GM19455 (cell line): ENCODE data around the gene DDX10.
"Not testable (repeated sequence)": the region's sequence is repeated elsewhere in the genome, so short reads cannot be mapped to it uniquely, and the experiment has no call there.

Experiments used
- ATAC-seq: cut with Tn5 transposase; IDR thresholded peaks from one replicate; pipeline ENCODE4 v1.9.1; 2021; ENCODE audit not compliant: unreplicated experiment

DDX10 gene

GRCh38 chr11:108654100-108654499, 10.8 kb upstream of the DDX10 start:
- ATAC-seq, result not testable (repeated sequence)

DNA sequence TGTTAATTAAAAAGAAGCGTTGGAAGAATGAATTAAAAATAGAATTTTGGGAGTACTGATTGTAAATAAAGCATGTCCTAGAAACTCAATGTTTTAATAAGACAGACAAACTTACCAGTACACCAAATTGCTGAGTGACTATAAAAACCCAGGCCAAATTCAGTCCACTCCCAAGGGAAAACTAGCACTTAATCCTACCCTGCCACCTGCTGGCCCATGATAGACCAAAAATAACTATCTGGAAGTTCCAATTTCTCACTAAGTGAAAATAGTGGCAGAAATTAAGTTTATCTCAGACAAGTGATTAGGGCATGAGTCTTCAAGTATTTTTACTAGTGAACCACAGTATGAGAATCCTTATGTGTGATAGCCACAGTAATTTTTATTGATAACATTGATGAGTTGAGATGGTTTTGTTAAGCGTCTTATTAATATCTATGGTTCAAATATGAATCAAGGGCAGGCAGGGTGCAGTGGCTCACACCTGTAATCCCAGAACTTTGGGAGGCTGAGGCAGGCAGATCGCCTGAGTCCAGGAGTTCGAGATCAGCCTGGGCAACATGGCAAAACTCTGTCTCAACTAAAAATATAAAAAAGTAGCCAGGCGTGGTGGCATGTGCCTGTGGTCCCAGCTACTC, 9.8 kb upstream of the DDX10 start:
- ATAC-seq, result no peak

DNA sequence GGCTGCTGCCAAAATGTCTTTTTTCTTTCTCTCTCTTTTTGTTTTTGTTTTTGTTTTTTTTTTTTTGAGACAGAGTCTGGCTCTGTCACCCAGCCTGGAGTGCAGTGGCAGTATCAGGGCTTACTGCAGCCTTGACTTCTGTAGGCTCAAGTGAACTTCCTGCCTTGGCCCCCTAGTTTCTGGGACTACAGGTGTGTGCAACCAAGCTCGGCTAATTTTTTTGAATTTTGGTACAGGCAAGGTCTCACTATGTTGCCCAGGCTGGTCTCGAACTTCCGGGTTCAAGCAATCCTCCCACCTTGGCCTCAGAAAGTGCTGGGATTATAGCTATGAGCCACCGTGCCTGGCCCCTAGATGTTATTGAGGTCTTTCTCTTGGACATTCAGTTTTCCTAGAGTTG, 2.2 kb upstream of the DDX10 start:
- ATAC-seq, result no peak

GRCh38 chr11:108663154-108663877, 1.6 kb upstream of the DDX10 start:
- ATAC-seq, result peak; percentile 40

GRCh38 chr11:108666373-108666772, 1.5 kb downstream of the DDX10 start:
- ATAC-seq, result no peak

DNA sequence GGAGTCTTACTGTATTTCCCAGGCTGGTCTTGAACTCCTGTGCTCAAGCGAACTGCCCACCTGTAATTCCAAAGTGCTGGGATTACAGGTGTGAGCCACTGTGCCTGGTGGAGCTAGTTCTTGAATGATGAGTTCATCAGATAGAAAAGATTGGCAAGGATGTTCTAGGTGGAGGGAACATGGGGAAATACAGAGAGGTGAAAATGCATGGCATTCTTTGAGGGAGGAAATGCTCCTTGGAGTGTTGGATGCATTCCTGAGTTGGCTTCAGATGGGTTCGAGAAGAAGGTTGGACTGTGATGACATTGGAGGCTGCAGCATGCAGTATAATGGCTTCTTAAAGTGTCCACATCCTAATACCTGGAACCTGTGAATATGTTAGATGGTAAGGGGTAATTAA, 4.4 kb downstream of the DDX10 start:
- ATAC-seq, result no peak

DNA sequence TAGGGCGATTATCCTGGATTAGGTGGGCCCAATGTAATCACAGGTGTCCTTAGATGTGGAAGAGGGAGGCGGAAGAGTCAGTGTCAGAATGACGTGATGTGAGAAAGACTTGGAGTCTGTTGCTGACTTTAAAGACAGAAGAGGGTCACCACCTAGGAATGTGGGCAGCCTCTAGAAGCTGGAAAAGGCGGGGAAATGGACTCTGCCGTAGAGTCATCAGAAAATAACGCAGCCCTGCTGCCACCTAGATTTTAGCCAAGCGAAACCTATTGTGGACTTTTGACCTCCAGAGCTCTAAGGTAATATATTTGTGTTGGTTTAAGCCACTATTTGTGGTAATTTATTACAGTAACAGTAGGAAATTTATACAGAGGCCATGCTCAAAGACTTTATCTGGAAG, 4.8 kb downstream of the DDX10 start:
- no peak for ATAC-seq

DNA sequence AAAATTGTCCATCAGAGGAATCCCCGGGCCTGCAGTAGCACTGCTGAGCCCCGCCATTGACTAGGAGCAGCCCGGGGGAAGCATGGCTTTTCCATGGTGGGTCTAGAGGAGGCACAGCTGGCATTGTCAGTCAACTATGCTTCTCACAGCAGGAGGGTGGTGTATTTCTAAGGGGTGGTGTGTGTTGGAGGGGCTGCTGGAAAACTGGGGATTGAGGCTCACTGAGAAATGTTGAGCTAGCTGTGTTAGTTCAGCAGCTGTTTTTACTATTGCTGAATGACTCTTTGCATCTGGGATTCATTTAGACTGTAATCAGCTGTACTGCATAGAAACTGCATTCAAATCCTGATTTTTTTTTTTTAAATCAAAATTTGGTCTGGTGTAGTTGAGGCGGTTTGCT, 5.6 kb downstream of the DDX10 start:
- no peak for ATAC-seq

DNA sequence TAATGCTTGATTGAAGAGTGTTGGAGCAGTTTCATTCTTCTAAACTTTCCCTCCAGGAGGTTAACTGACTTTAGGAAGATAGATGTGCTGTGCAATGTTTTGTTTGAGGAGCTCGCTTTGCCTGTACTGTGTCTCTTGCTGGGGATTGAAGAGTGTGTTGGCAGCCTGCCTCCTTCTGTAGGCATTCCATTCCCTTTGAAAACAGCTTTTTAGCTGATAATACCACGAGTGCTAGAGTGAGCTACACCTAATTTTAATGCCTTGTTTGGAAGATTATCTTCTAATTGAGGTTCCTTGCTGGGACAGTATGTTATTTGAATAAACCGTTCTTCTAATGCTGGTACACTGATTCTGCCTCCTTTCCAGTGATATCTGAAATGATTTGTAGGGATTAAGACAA, 7.2 kb downstream of the DDX10 start:
- ATAC-seq, result no peak

DNA sequence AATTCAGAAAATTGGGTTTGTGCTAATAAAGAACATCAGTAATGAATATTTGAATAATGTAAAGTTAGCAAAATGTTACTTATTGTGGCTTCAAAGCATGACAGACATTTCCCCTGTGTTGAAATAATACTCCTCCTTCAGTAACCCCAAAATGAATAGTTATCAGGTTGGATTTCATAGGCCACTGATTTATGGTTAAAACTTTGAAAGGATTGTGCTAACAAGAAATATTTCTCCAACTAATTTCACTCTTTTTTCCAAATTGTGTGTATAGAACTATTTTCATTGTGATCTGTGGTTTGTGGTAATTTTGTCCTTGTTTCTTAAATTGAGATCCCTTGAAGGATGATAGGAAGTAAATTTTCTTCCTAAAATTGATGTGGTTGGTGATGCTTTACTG, 7.9 kb downstream of the DDX10 start:
- no peak for ATAC-seq

- ATAC-seq, result no peak
Measured at GRCh38 chr11:108679045-108679444, 14.2 kb downstream of the DDX10 start.

DNA sequence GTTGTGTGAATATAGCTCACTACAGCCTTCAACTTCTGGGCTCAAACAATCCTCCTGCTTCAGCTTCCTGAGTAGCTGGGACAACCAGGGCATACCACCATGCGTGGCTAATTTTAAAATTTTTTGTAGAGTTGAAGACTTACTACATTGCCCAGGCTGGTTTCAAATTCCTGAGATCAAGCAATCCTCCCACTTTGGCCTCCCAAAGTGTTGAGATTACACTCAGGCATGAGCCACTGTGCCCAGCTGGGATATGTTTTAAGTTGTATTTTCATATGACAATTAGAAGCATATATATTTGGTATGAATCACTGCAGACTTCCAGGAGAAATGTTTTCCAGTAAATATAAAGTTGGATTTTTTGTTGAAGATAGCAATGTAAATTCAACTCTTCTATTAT, 15.4 kb downstream of the DDX10 start:
- no peak for ATAC-seq

GRCh38 chr11:108685419-108686130, 20.7 kb downstream of the DDX10 start:
- ATAC-seq, result no peak

- no peak for ATAC-seq
Measured at GRCh38 chr11:108693852-108694251, 29.0 kb downstream of the DDX10 start.

DNA sequence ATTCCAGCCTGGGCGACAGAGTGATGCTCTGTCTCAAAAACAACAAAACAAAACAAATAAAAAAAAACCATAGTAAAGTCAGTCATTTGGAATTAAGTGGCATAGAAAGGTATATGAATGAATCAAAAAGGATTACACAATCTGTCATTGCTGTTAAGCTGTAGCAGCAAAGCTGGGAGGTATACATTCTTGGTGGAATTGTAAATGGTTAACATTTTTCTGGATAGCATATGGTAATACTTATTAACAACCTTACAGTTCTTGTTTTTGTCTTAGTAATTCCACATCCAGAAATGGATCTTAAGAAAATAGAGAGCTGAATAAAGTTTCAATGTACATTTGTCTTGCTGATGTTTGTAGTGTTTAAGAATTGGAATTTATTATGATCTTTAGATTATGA, 30.0 kb downstream of the DDX10 start:
- no peak for ATAC-seq

DNA sequence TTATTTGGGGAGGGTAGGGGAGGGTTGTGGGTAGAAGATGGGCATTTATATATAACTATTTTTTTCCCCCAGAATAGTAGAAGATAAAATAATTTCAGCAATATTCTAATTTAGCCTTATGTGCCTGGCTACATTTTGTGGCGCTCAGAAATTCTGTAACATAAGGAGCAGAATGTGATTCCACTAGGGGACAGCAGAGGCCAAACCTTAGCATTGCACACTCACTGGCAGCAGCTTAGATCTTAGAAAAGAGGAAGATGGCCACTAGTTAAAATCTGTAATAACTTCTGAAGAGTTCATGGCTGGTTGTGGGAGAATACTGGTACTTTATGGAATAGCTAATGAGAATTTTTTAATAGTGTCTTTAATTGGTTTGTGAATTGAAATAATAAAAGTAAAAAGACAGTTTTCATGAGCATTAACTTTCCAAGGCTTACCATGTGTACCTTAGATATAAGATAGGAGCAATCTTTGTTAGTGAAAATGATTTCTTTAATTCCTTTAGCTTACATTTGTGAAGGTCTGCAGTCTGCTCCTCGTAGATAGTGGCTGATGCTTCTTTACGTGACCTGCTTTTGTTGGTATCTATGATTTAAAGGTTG, 33.1 kb downstream of the DDX10 start:
- ATAC-seq, result peak; percentile 86

DNA sequence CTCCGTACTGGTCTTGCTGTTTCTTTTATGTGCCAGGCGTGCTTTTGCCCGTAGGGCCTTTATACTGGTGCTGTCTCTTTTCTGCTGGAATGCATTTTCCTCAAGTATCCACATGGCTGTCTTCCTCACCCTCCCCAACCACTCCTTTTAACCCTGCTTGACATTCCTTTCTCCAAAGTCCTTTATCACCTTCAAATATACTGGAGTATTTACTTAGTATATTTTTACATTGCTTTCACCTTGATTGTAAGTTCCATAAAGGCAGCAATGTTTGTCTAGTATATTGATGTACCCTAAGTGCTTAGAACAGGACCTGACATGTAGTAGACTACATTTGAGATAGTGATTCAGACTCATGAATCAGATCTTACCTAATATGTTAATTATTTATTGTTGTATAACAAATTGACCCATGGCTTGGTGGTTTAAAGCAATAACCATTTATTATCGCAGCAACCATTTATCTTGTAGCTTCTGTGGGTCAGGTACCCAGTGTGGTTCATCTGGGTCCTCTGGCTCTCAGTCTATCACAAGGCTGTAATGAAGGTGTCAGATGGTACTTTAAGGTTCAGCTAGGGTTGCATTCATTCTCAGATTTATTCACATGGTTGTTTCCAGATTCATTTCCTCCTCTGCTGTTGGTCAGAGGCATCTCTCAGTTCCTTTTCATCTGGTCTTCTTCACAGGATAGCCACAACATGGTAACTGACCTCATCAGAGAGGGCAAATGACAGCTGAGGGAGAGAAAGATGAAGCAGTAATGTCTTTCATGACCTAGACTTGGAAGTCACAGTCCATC, 34.2 kb downstream of the DDX10 start:
- peak; percentile 54 for ATAC-seq

DNA sequence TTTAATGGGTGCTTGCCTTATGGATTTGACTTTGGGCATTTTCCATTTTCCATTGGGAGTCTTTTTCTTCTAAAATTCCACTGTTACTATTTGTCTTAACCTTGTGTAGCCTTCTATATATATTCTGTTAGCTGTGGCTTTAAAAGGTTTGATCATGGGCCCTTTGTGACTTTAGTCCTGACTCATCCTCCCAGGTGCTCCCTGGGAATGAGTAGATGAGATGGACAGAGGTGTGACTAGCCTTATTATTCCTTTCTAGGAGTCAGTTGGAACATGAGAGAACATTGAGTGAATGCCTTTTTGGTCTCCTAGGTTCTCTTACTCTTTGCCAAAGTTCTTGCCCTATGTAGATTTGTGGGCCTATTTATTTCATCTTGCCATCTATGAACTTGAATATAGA, 39.0 kb downstream of the DDX10 start:
- no peak for ATAC-seq

- ATAC-seq, result no peak
Measured at GRCh38 chr11:108705061-108705460, 40.2 kb downstream of the DDX10 start.

DNA sequence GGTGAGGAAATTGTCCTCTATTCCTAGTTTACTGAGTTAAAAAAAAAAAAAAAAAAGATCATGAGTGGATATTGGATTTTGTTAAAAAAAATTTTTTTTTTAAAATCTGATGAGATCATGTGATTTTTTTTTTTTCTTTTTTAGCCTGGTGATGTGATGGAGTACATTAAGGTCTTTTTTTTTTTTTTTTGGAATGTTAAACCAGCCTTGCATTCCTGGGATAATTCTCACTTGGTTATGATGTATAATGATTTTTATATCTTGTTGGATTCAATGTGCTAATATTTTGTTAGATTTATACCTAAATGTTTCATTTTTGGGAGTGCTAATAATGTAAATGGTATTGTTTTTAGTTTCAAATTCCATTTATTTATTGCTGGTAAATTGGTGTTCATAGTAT, 43.3 kb downstream of the DDX10 start:
- no peak for ATAC-seq

GRCh38 chr11:108709741-108710140, 44.9 kb downstream of the DDX10 start:
- no peak for ATAC-seq
